Adrenal gland (tissue), 12 donors: ENCODE measurements around the gene PXT1. TPM values are rescaled to one million over a fixed set of nuclear protein-coding genes. Genes with fewer than 3 reads are reported as not detected.

Source experiments
- DNase-seq, 7 donors: peaks; one replicate each; pipeline ENCODE4 v3.0.0-alpha.2; 2019 to 2020
- H3K27ac ChIP-seq, 5 donors: fragments of 200-600 bp; sonication (generic) in 4 of 5; 1 replicate in 3 of 5; 2 replicates in 2 of 5; pipeline versions ENCODE4 v1.5.1 to v1.8.0; 2016 to 2020; ENCODE audit warnings: mild to moderate bottlenecking in 1 of 5
- H3K27me3 ChIP-seq: fragments of 200-600 bp; 2 replicates; pipeline ENCODE4 v1.8.0; 2021
- H3K36me3 ChIP-seq, 2 donors: fragments of 200-600 bp; replicated peaks in 1 of 2; 1 replicate in 1 of 2; 2 replicates in 1 of 2; pipeline versions ENCODE4 v1.5.1 to v1.8.0; 2018 to 2022
- H3K4me1 ChIP-seq, 2 donors: fragments of 200-600 bp; replicated peaks in 1 of 2; 1 replicate in 1 of 2; 2 replicates in 1 of 2; pipeline versions ENCODE4 v1.5.1 to v1.8.0; 2018 to 2021
- H3K4me3 ChIP-seq, 4 donors: fragments of 200-600 bp; sonication (generic) in 3 of 4; one replicate each; pipeline ENCODE4 v1.5.1; 2016 to 2018
- H3K9me3 ChIP-seq, 3 donors: fragments of 200-600 bp; sonication (generic) in 1 of 3; replicated peaks in 1 of 3; 1 replicate in 2 of 3; 2 replicates in 1 of 3; pipeline versions ENCODE4 v1.5.1 to v1.8.0; 2016 to 2021
- CTCF ChIP-seq, 6 experiments: fragments of 450-650 bp in 4 of 6; fragments of 200-600 bp in 2 of 6; sonication (generic) in 1 of 6; IDR thresholded peaks; 1 replicate in 5 of 6; 2 replicates in 1 of 6; pipeline versions ENCODE4 v1.5.1 to v1.8.0; 2016 to 2021; ENCODE audit warnings: antibody characterized with exemption in 6 of 6, mild to moderate bottlenecking in 2 of 6, moderate library complexity in 1 of 6
- POLR2A ChIP-seq, 2 donors: fragments of 450-650 bp; IDR thresholded peaks; one replicate each; pipeline ENCODE4 v1.6.1; 2017; ENCODE audit warnings: antibody characterized with exemption in 2 of 2, mild to moderate bottlenecking in 2 of 2, moderate library complexity in 1 of 2
- WGBS, 4 donors: extraction: QIAGEN DNeasy Blood & Tissue Kit in 2 of 4; methylation state at CpG; one replicate each; pipeline versions ENCODE4 v1.1.5 to v1.1.7; 2013 to 2017; 5-methylcytosine and 5-hydroxymethylcytosine counted together
- intact Hi-C, 2 donors: fragments of 100-400 bp; cut with DNase I; formaldehyde crosslinking; loops; one replicate each; pipeline versions ENCODE4 v1.14.1 to v1.15.0; 2022 to 2023
- polyA plus RNA-seq, 3 donors: library from polyadenylated mRNA; stranded (reverse); fragments of 200-250 nt in 2 of 3; fragments of 350-450 nt in 1 of 3; fragmentation: Illumina TruSeq in 1 of 3; extraction: RNeasy Lipid Tissue Mini Kit (QIAGEN cat#74804) in 1 of 3; gene quantifications; one replicate each; pipeline ENCODE4 v1.2.3, GENCODE V29; 2013 to 2014
- small RNA-seq, 2 donors: library from RNA; depleted of rRNA; stranded (forward); fragments of <200 nt; gene quantifications; one replicate each; pipeline ENCODE3, GENCODE V24; 2016
- total RNA-seq, 9 donors: library from RNA; depleted of rRNA in 4 of 9; stranded (reverse); fragments of >200 nt in 4 of 9; fragments of 120-200 nt in 1 of 9; fragmentation: NEBNext Ultra II Directional in 1 of 9; extraction: Animal tissue kit (Norgen Biotek cat#: 25700) in 1 of 9; gene quantifications; one replicate each; pipeline versions ENCODE4 v1.1.0 to v1.2.4, GENCODE V29; 2013 to 2023
- donor health status: healthy with polysubstance abuse.
- donor health status: Bipolar disorder and iron deficiency.
- donor health status: DM: yes; HTN: yes; CAD: no.
- donor health status: DM: no; HTN: no; CAD: no.
- donor health status: DM: no; HTN: no; CAD: no.
- donor health status: DM: yes; HTN: yes; CAD: no.

The PXT1 gene
- total and polyA plus RNA-seq, 12 donors = not detected

GRCh38 chr6:36340618-36341454 is 101.8 kb downstream of the PXT1 start:
- intact Hi-C loops = no loop called here
- peak; percentile 65 to 90 (median 74) for DNase-seq
- peak; percentile 73 to 97 (median 89) for TF ChIP-seq CTCF (IDR thresholded peaks at IDR 0.05)
- no peak for TF ChIP-seq POLR2A (IDR thresholded peaks at IDR 0.05)
- Histone ChIP-seq H3K27ac (no peak overlapping the region), H3K27me3 (no peaks in the 10 kb centered on the region), H3K4me3 (no peak overlapping the region), H3K4me1 (no peaks in the 10 kb centered on the region), H3K9me3 (no peaks in the 10 kb centered on the region), H3K36me3 (no peaks in the 10 kb centered on the region)
- 29 to 30% (median 30%) methylated on average over 29 to 36 of the region's 36 CpGs for WGBS, 4 donors

Small RNA genes within 50 kb of the gene (small RNA-seq; reads per million reads assigned to genes)
- gene RN7SL502P = 0 reads per million in 2 donors

Other genes starting within 250 kb of the PXT1 start
- gene BRPF3, start 246.1 kb downstream of the PXT1 start, total RNA-seq = 100 to 1,000 TPM in 1 of 9 donors, 10 to 100 TPM in 8; 30.4 to 111 (median 55.1) TPM
- gene BRPF3, start 246.1 kb downstream of the PXT1 start, polyA plus RNA-seq = 10 to 100 TPM in 2 of 3 donors, 1 to 10 TPM in 1; 9.8 to 67.8 (median 21.5) TPM
- gene PNPLA1, start 172.8 kb downstream of the PXT1 start, total RNA-seq = under 1 TPM in 4 of 9 donors, not detected in 5; 0.11 to 1.00 (median 0.28) TPM
- gene PNPLA1, start 172.8 kb downstream of the PXT1 start, polyA plus RNA-seq = 1 to 10 TPM in 1 of 3 donors, under 1 TPM in 1, not detected in 1; 0.30 to 1.6 TPM
- gene BNIP5, start 106.0 kb downstream of the PXT1 start, total RNA-seq = under 1 TPM in 1 of 9 donors, not detected in 8; 0.11 TPM
- under 1 TPM in 1 of 3 donors, not detected in 2; 0.04 TPM for gene BNIP5, start 106.0 kb downstream of the PXT1 start, polyA plus RNA-seq
- gene ETV7, start 55.2 kb downstream of the PXT1 start, total RNA-seq = 1 to 10 TPM in 6 of 9 donors, under 1 TPM in 2, not detected in 1; 0.28 to 6.0 (median 2.3) TPM
- 1 to 10 TPM in 2 of 3 donors, under 1 TPM in 1; 0.86 to 3.0 (median 2.4) TPM for gene ETV7, start 55.2 kb downstream of the PXT1 start, polyA plus RNA-seq
- 10 to 100 TPM; 42.2 to 78.0 (median 57.2) TPM for gene KCTD20, start 146 bp upstream of the PXT1 start, total RNA-seq
- gene KCTD20, start 146 bp upstream of the PXT1 start, polyA plus RNA-seq = 10 to 100 TPM; 15.3 to 66.6 (median 16.7) TPM
- 10 to 100 TPM in 7 of 9 donors, 1 to 10 TPM in 2; 7.4 to 21.3 (median 11.8) TPM for gene STK38, start 104.6 kb upstream of the PXT1 start, total RNA-seq
- gene STK38, start 104.6 kb upstream of the PXT1 start, polyA plus RNA-seq = 10 to 100 TPM; 13.9 to 17.8 (median 16.6) TPM
- 100 to 1,000 TPM in 7 of 9 donors, 10 to 100 TPM in 2; 28.9 to 291 (median 139) TPM for gene SRSF3, start 151.5 kb upstream of the PXT1 start, total RNA-seq
- gene SRSF3, start 151.5 kb upstream of the PXT1 start, polyA plus RNA-seq = 100 to 1,000 TPM in 1 of 3 donors, 10 to 100 TPM in 2; 87.8 to 290 (median 92.4) TPM
- gene CDKN1A, start 235.9 kb upstream of the PXT1 start, total RNA-seq = 100 to 1,000 TPM in 3 of 9 donors, 10 to 100 TPM in 6; 44.7 to 154 (median 87.6) TPM
- gene CDKN1A, start 235.9 kb upstream of the PXT1 start, polyA plus RNA-seq = 10 to 100 TPM; 18.8 to 45.1 (median 25.2) TPM